IMR-90 (cell line): ENCODE data around the gene EYS. TPM values are rescaled to one million over a fixed set of nuclear protein-coding genes. Genes with fewer than 3 reads are reported as not detected.

ENCODE experiments used
- ATAC-seq: fragments of 200-7000 bp; cut with Tn5 transposase; 2 replicates; pipeline ENCODE4 v1.9.1; 2020; ENCODE audit warnings: low read depth, mild to moderate bottlenecking, moderate library complexity
- BruUV-seq: library from RNA; stranded (reverse); fragments of 400-500 nt; replicated peaks from 2 replicates; lab custom pipeline; 2021; lab: Mats Ljungman, UMichigan
- CTCF ChIA-PET: fragments of 300-600 bp; formaldehyde crosslinking; extraction: SDS; loops from one replicate; lab custom pipeline; 2021; ENCODE audit warnings: antibody characterized with exemption; lab: Yijun Ruan, JAX
- POLR2A ChIA-PET: fragments of 300-600 bp; sonication (Branson Sonifier 250); formaldehyde crosslinking; loops from one replicate; lab custom pipeline; 2022; ENCODE audit warnings: antibody characterized with exemption; ENCODE audit not compliant: unreplicated experiment; lab: Charles Lee
- DNase-seq: peaks from one replicate; pipeline ENCODE4 v3.0.0; 2013
- H2AFZ ChIP-seq: replicated peaks from 2 replicates; pipeline ENCODE3; 2013; ENCODE audit warnings: low read length, mild to moderate bottlenecking; ENCODE audit not compliant: poor library complexity
- H2AK5ac ChIP-seq: 2 replicates; pipeline ENCODE4 v1.6.1; 2013; ENCODE audit warnings: low read depth, low read length, inconsistent platforms
- H2AK9ac ChIP-seq: replicated peaks from 2 replicates; pipeline ENCODE3; 2013; ENCODE audit warnings: mild to moderate bottlenecking, low read depth, low read length, moderate library complexity; ENCODE audit not compliant: poor library complexity
- H2BK120ac ChIP-seq: 2 replicates; pipeline ENCODE4 v1.6.1; 2013; ENCODE audit warnings: low read depth, low read length, inconsistent platforms
- H2BK15ac ChIP-seq: 3 replicates; pipeline ENCODE4 v1.6.1; 2013; ENCODE audit warnings: low read depth, low read length, inconsistent platforms
- H2BK20ac ChIP-seq: 2 replicates; pipeline ENCODE4 v1.6.1; 2013; ENCODE audit warnings: low read depth, mild to moderate bottlenecking, inconsistent platforms, low read length, moderate library complexity
- H2BK5ac ChIP-seq: 2 replicates; pipeline ENCODE4 v1.6.1; 2013; ENCODE audit warnings: mild to moderate bottlenecking, low read depth, low read length, inconsistent platforms; ENCODE audit not compliant: poor library complexity, severe bottlenecking
- H3K14ac ChIP-seq: replicated peaks from 2 replicates; pipeline ENCODE4 v1.6.1; 2013; ENCODE audit warnings: low read depth, low read length, inconsistent platforms
- H3K18ac ChIP-seq: 2 replicates; pipeline ENCODE4 v1.6.1; 2013; ENCODE audit warnings: low read depth, low read length, control low read depth
- H3K23ac ChIP-seq: 2 replicates; pipeline ENCODE4 v1.6.1; 2013; ENCODE audit warnings: low read depth, low read length, inconsistent platforms
- H3K27ac ChIP-seq: 2 replicates; pipeline ENCODE4 v1.5.1; 2013; ENCODE audit warnings: mild to moderate bottlenecking, control low read depth, low read length; ENCODE audit not compliant: insufficient read depth
- H3K27me3 ChIP-seq: 2 replicates; pipeline ENCODE4 v1.6.1; 2013; ENCODE audit warnings: low read length; ENCODE audit not compliant: control insufficient read depth, insufficient read depth
- H3K36me3 ChIP-seq: 2 replicates; pipeline ENCODE4 v1.6.1; 2013; ENCODE audit warnings: low read length, mixed read lengths; ENCODE audit not compliant: control insufficient read depth, insufficient read depth
- H3K4ac ChIP-seq: 2 replicates; pipeline ENCODE4 v1.6.1; 2013; ENCODE audit warnings: low read depth, low read length, inconsistent platforms
- H3K4me1 ChIP-seq: 2 replicates; pipeline ENCODE4 v1.6.1; 2013; ENCODE audit warnings: low read length, mixed read lengths; ENCODE audit not compliant: control insufficient read depth, insufficient read depth
- H3K4me2 ChIP-seq: 2 replicates; pipeline ENCODE4 v1.6.1; 2013; ENCODE audit warnings: low read depth, mild to moderate bottlenecking, control low read depth, low read length, moderate library complexity
- H3K4me3 ChIP-seq: 2 replicates; pipeline ENCODE4 v1.5.1; 2013; ENCODE audit warnings: low read depth, mild to moderate bottlenecking, control low read depth, low read length, moderate library complexity; ENCODE audit not compliant: insufficient read depth
- H3K56ac ChIP-seq: 2 replicates; pipeline ENCODE4 v1.6.1; 2013; ENCODE audit warnings: low read length, inconsistent platforms; ENCODE audit not compliant: insufficient read depth; ENCODE audit errors: extremely low read depth
- H3K79me1 ChIP-seq, 2 experiments: 2 replicates each; pipeline ENCODE4 v1.6.1; 2013; ENCODE audit warnings: low read length in 2 of 2, inconsistent platforms in 1 of 2, low read depth in 1 of 2
- H3K9ac ChIP-seq: 2 replicates; pipeline ENCODE4 v1.6.1; 2013; ENCODE audit warnings: low read depth, low read length, control low read depth
- H3K9me1 ChIP-seq: 2 replicates; pipeline ENCODE4 v1.6.1; 2013; ENCODE audit warnings: low read length, inconsistent platforms; ENCODE audit not compliant: insufficient read depth
- H3K9me3 ChIP-seq: 2 replicates; pipeline ENCODE4 v1.6.1; 2013; ENCODE audit warnings: low read length; ENCODE audit not compliant: control insufficient read depth, insufficient read depth
- H4K20me1 ChIP-seq: 2 replicates; pipeline ENCODE4 v1.6.1; 2013; ENCODE audit warnings: low read length, inconsistent platforms; ENCODE audit not compliant: insufficient read depth
- H4K5ac ChIP-seq: 2 replicates; pipeline ENCODE4 v1.6.1; 2013; ENCODE audit warnings: mild to moderate bottlenecking, low read depth, low read length, control low read depth
- H4K8ac ChIP-seq, 2 experiments: 2 replicates each; pipeline ENCODE4 v1.6.1; 2013; ENCODE audit warnings: low read depth in 2 of 2, low read length in 2 of 2, control low read depth in 1 of 2, inconsistent platforms in 1 of 2
- H4K91ac ChIP-seq: 2 replicates; pipeline ENCODE4 v1.6.1; 2013; ENCODE audit warnings: low read depth, low read length, inconsistent platforms; ENCODE audit not compliant: insufficient read depth
- FOS ChIP-seq: fragments of 150-350 bp; IDR thresholded peaks from 2 replicates; pipeline ENCODE4 v1.6.1; 2016; ENCODE audit warnings: low read depth, low read length
- MAFK ChIP-seq: IDR thresholded peaks from 2 replicates; pipeline ENCODE4 v1.6.1; 2012; ENCODE audit warnings: low read depth, low read length, improper control_type of control experiment
- POLR2A ChIP-seq: IDR thresholded peaks from 2 replicates; pipeline ENCODE4 v1.6.1; 2012; ENCODE audit warnings: mild to moderate bottlenecking, low read depth, low read length
- RCOR1 ChIP-seq: IDR thresholded peaks from 2 replicates; pipeline ENCODE4 v1.6.1; 2012; ENCODE audit warnings: mild to moderate bottlenecking, low read length, improper control_type of control experiment; ENCODE audit not compliant: insufficient replicate concordance
- WGBS, 2 experiments: methylation state at CpG; one replicate each; pipeline versions ENCODE4 v1.1.5 to v1.1.7; 2013; ENCODE audit warnings: missing lambda C conversion rate in 2 of 2; ENCODE audit not compliant: insufficient read length in 1 of 2; ENCODE audit errors: extremely low coverage in 2 of 2; 5-methylcytosine and 5-hydroxymethylcytosine counted together
- dilution Hi-C: fragments of 300-500 bp; cut with HindIII; formaldehyde crosslinking; loops from one replicate; pipeline ENCODE4 v1.14.3; 2018; ENCODE audit warnings: low sequenced_read_pairs; ENCODE audit not compliant: unreplicated experiment
- in situ Hi-C: fragments of 300-500 bp; cut with MboI; formaldehyde crosslinking; loops from 3 replicates; pipeline ENCODE4 v1.14.3; 2019; ENCODE audit warnings: low sequenced_read_pairs, inconsistent platforms, mixed read lengths
- intact Hi-C: fragments of 100-400 bp; cut with micrococcal nuclease; formaldehyde crosslinking; loops from 2 replicates; pipeline ENCODE4 v1.10.0; 2022
- polyA plus RNA-seq, 3 experiments: library from polyadenylated mRNA; depleted of rRNA; stranded (reverse); fragments of >200 nt; gene quantifications; 2 replicates each; pipeline ENCODE4 v1.2.3, GENCODE V29; 2012; ENCODE audit warnings: low replicate concordance in 1 of 3
- total RNA-seq: library from RNA; depleted of rRNA; stranded (reverse); fragments of >200 nt; gene quantifications from 2 replicates; pipeline ENCODE4 v1.2.3, GENCODE V29; 2012

The EYS gene
- total and polyA plus RNA-seq, 2 of the 4 experiments (the other 2 are of a cell fraction), result under 0.01 TPM; not detected in 1

DNA sequence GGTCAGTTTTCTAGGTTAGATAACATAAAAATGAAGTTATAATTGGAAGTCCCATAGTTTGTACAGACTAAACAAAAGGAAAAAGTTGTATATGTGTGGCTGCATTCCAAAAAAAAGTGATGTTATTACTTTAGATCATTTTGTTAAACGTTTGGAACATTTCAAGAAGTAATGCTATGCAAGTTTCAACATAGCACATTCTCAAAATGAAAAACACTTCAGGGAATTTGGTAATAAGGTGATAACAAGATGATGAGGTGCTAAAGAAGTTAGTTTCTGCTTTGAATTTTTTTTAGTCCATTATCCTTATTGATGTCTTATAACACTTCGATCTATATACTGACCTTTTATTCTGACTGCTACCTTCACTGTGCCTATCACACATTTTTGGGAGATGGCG, 1820.7 kb downstream of the EYS start:
- Histone ChIP-seq H3K27ac (no peak overlapping the region), H2BK120ac (no peak overlapping the region), H3K14ac (no peak overlapping the region), H2BK15ac (no peak overlapping the region), H3K4ac (no peak overlapping the region), H3K9me3 (no peaks in the 10 kb centered on the region), H4K5ac (no peak overlapping the region), H3K36me3 (no peaks in the 10 kb centered on the region), H4K91ac (no peak overlapping the region), H3K23ac (no peak overlapping the region), H2BK5ac (peak overlapping the region; percentile 3), H3K56ac (no peak overlapping the region), H2BK20ac (no peak overlapping the region), H2AFZ (no peak overlapping the region), H4K8ac (no peak overlapping the region), H3K79me1 (no peaks in the 10 kb centered on the region), H2AK5ac (no peak overlapping the region), H3K9ac (no peak overlapping the region), H3K4me1 (no peaks in the 10 kb centered on the region), H3K27me3 (no peaks in the 10 kb centered on the region), H3K18ac (peak overlapping the region; percentile 26; the same call in 1 of the 2 replicates), H4K20me1 (no peaks in the 10 kb centered on the region), H2AK9ac (no peak overlapping the region), H3K4me2 (no peak overlapping the region), H3K9me1 (no peaks in the 10 kb centered on the region), H3K4me3 (no peak overlapping the region)
- ATAC-seq (no peak; the same call in 1 of the 2 replicates), DNase-seq (peak; percentile 13)
- no TSS peak for BruUV-seq
- CTCF ChIA-PET, result no interaction called here
- dilution Hi-C loops, result no loop called here
- in situ Hi-C loops, result no loop called here
- intact Hi-C loops, result no loop called here
- TF ChIP-seq RCOR1 (no peak), MAFK (no peak), POLR2A (no peak), FOS (no peak)
- no CpG with 5 or more reads among the region's 3 CpGs for WGBS, 2 experiments
- POLR2A ChIA-PET, result no interaction called here
